BJ (cell line): ENCODE results near the gene NEAT1. TPM values are rescaled to one million over a fixed set of nuclear protein-coding genes. Genes with fewer than 3 reads are reported as not detected.
"Not testable (repeated sequence)": the region's sequence is repeated elsewhere in the genome, so short reads cannot be mapped to it uniquely, and the experiment has no call there.

Experiments used
- CTCF ChIA-PET: fragments of 350-600 bp; formaldehyde crosslinking; extraction: SDS; loops from one replicate; lab custom pipeline; 2021; ENCODE audit warnings: antibody characterized with exemption, inconsistent platforms; lab: Yijun Ruan, JAX
- POLR2A ChIA-PET: fragments of 300-600 bp; sonication (Branson Sonifier 250); formaldehyde crosslinking; extraction: SDS; loops from one replicate; lab custom pipeline; 2021; ENCODE audit warnings: antibody characterized with exemption; lab: Charles Lee
- DNase-seq: peaks from one replicate; pipeline ENCODE4 v3.0.0-alpha.2; 2011; ENCODE audit warnings: low read depth
- H3K27me3 ChIP-seq: 2 replicates; pipeline ENCODE4 v1.6.0; 2011; ENCODE audit warnings: low read length; ENCODE audit not compliant: control insufficient read depth, insufficient read depth
- H3K36me3 ChIP-seq: 2 replicates; pipeline ENCODE4 v1.5.1; 2011; ENCODE audit warnings: low read length; ENCODE audit not compliant: control insufficient read depth, insufficient read depth
- H3K4me3 ChIP-seq: 2 replicates; pipeline ENCODE4 v1.5.1; 2011; ENCODE audit warnings: low read depth, mild to moderate bottlenecking, control low read depth, low read length
- CTCF ChIP-seq: IDR thresholded peaks from 2 replicates; pipeline ENCODE4 v1.5.1; 2011; ENCODE audit warnings: low read depth, mild to moderate bottlenecking, control low read depth, inconsistent platforms, low read length, moderate library complexity; ENCODE audit not compliant: insufficient read depth
- polyA plus RNA-seq: library from polyadenylated mRNA; depleted of rRNA; stranded (reverse); fragments of >200 nt; gene quantifications from 2 replicates; pipeline ENCODE4 v1.2.3, GENCODE V29; 2011

Gene NEAT1
- polyA plus RNA-seq, 1 experiment, result 59.2 TPM

GRCh38 chr11:65404210-65404609, 18.4 kb upstream of the NEAT1 start:
- POLR2A ChIA-PET, result no interaction called here
- H3K27me3 ChIP-seq, result no peaks in the 10 kb centered on the region
- TF ChIP-seq CTCF, result no peak
- CTCF ChIA-PET, result interaction anchor here (7.1 kb wide), 1 partner anchor 12 kb away, joined by 53 read pairs; no protein-coding TSS in a partner anchor
- H3K36me3 ChIP-seq, result peaks cover 35% of the 10 kb centered on the region
- H3K4me3 ChIP-seq, result no peak overlapping the region
- no peak for DNase-seq

- Histone ChIP-seq H3K36me3 (peaks cover 32% of the 10 kb centered on the region), H3K27me3 (no peaks in the 10 kb centered on the region), H3K4me3 (no peak overlapping the region)
- DNase-seq, result no peak
- ChIA-PET CTCF (interaction anchor here (7.1 kb wide), 1 partner anchor 12 kb away, joined by 53 read pairs; no protein-coding TSS in a partner anchor), POLR2A (no interaction called here)
- TF ChIP-seq CTCF, result no peak
Observed at GRCh38 chr11:65404638-65405339, 17.8 kb upstream of the NEAT1 start.

DNA sequence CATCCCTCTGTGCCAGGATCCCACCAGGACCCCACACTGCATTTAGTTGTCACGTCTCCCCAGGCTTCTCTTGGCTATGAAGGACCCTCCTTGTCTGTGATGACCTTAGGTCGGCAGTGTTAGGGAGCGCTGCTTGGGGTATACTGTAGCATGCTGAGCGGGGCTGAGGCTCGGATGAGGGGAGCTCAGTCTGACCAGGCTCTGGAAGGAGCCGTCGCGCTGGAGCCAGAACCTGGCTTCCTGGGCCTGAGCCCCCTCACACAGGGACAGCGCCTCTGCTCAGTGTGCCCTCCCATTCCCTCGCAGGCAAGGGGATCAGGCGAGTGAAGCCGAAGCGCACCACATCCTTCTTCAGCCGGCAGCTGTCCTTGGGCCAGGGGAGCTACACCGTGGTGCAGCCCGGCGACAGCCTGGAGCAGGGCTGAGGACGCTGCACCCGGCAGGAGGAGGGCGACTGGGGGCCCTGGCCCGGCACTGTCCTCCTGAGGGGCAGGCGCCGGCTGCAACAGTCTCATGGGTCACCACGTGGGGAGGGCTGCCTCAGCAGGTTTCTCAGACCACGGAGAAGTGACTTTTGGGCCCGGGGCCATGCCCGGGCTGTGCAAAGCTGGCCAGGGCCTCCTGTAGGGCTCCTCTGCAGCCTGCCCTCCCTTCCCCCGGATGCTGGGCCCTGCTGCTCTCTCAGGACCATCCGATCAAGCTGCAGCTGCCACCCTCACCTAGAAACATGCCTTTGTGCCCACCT, 11.5 kb upstream of the NEAT1 start:
- H3K4me3 ChIP-seq, result no peak overlapping the region
- ChIA-PET POLR2A (interaction anchor here (0.6 kb wide), 1 partner anchor 122 kb away, joined by 4 read pairs; no protein-coding TSS in a partner anchor), CTCF (no interaction called here)
- no peak for TF ChIP-seq CTCF
- DNase-seq, result no peak
- H3K36me3 ChIP-seq, result peaks cover 16% of the 10 kb centered on the region
- no peaks in the 10 kb centered on the region for H3K27me3 ChIP-seq

- no peak for TF ChIP-seq CTCF
- Histone ChIP-seq H3K27me3 (no peaks in the 10 kb centered on the region), H3K4me3 (no peak overlapping the region), H3K36me3 (peaks cover 16% of the 10 kb centered on the region)
- ChIA-PET CTCF (no interaction called here), POLR2A (interaction anchor here (0.5 kb wide), 1 partner anchor 97 kb away, joined by 8 read pairs; no protein-coding TSS in a partner anchor)
- no peak for DNase-seq
Observed at GRCh38 chr11:65411681-65412070, 10.9 kb upstream of the NEAT1 start.

GRCh38 chr11:65412271-65413076, 10.1 kb upstream of the NEAT1 start:
- POLR2A ChIA-PET, result no interaction called here
- Histone ChIP-seq H3K4me3 (no peak overlapping the region), H3K36me3 (peaks cover 16% of the 10 kb centered on the region), H3K27me3 (no peaks in the 10 kb centered on the region)
- CTCF ChIA-PET, result interaction anchor here (1.3 to 1.5 kb wide), 2 partner anchors 14 to 22 kb away, joined by 3 to 4 read pairs; no protein-coding TSS in a partner anchor
- no peak for DNase-seq
- no peak for TF ChIP-seq CTCF

GRCh38 chr11:65413077-65413664, 9.4 kb upstream of the NEAT1 start:
- H3K4me3 ChIP-seq, POLR2A ChIA-PET, H3K27me3 ChIP-seq, DNase-seq: not testable (repeated sequence)
- CTCF ChIA-PET, result interaction anchor here (1.3 to 1.5 kb wide), 2 partner anchors 15 to 23 kb away, joined by 3 to 4 read pairs; no protein-coding TSS in a partner anchor
- H3K36me3 ChIP-seq, result peaks cover 16% of the 10 kb centered on the region
